Peyer's patch (tissue), 4 donors: ENCODE results near the gene RPL4.

ENCODE experiments used
- CTCF ChIP-seq, 6 experiments: fragments of 450-650 bp in 4 of 6; fragments of 200-600 bp in 2 of 6; sonication (generic) in 1 of 6; IDR thresholded peaks; one replicate each; pipeline ENCODE4 v1.5.1; 2017 to 2019; ENCODE audit warnings: antibody characterized with exemption in 6 of 6, mild to moderate bottlenecking in 3 of 6, moderate library complexity in 1 of 6
- POLR2A ChIP-seq, 2 donors: fragments of 450-650 bp; IDR thresholded peaks; one replicate each; pipeline ENCODE4 v1.5.1; 2017; ENCODE audit warnings: antibody characterized with exemption in 2 of 2, mild to moderate bottlenecking in 2 of 2, moderate library complexity in 2 of 2

- TF ChIP-seq CTCF (IDR thresholded peaks at IDR 0.05) (no peak), POLR2A (IDR thresholded peaks at IDR 0.05) (no peak)
Observed at GRCh38 chr15:66452420-66452819, 52.2 kb downstream of the RPL4 start.
